GM19455 (cell line): Measurements from ENCODE around the gene SOAT2.
"Not testable (repeated sequence)": the region's sequence is repeated elsewhere in the genome, so short reads cannot be mapped to it uniquely, and the experiment has no call there.

ENCODE experiments used
- ATAC-seq: cut with Tn5 transposase; IDR thresholded peaks from one replicate; pipeline ENCODE4 v1.9.1; 2021; ENCODE audit not compliant: unreplicated experiment

SOAT2 gene

GRCh38 chr12:53101931-53102781 is 1.1 kb upstream of the SOAT2 start:
- no peak for ATAC-seq

- ATAC-seq, result no peak
These were observed 597 bp downstream of the SOAT2 start for GRCh38 chr12:53103860-53104305.

- no peak for ATAC-seq
These were observed 2.0 kb downstream of the SOAT2 start for GRCh38 chr12:53105256-53105655.

- ATAC-seq, result no peak
These were observed 2.6 kb downstream of the SOAT2 start for GRCh38 chr12:53105712-53106439.

- no peak for ATAC-seq
These were observed 3.8 kb downstream of the SOAT2 start for GRCh38 chr12:53107122-53107521.

- not testable (repeated sequence) for ATAC-seq
These were observed 9.1 kb downstream of the SOAT2 start for GRCh38 chr12:53112431-53112830.

- no peak for ATAC-seq
These were observed 9.9 kb downstream of the SOAT2 start for GRCh38 chr12:53113136-53113705.

- ATAC-seq, result no peak
These were observed 10.7 kb downstream of the SOAT2 start for GRCh38 chr12:53113951-53114350.

GRCh38 chr12:53115112-53115890 is 12.0 kb downstream of the SOAT2 start:
- ATAC-seq, result no peak

GRCh38 chr12:53115891-53116648 is 12.8 kb downstream of the SOAT2 start:
- ATAC-seq, result no peak

GRCh38 chr12:53118751-53119300 is 15.5 kb downstream of the SOAT2 start:
- no peak for ATAC-seq

- no peak for ATAC-seq
These were observed 17.6 kb downstream of the SOAT2 start for GRCh38 chr12:53120685-53121525.

GRCh38 chr12:53122961-53123468 is 19.7 kb downstream of the SOAT2 start:
- no peak for ATAC-seq

- no peak for ATAC-seq
These were observed 20.5 kb downstream of the SOAT2 start for GRCh38 chr12:53123578-53124351.

- ATAC-seq, result no peak
These were observed 21.1 kb downstream of the SOAT2 start for GRCh38 chr12:53124352-53124723.

GRCh38 chr12:53127169-53127568 is 23.9 kb downstream of the SOAT2 start:
- no peak for ATAC-seq

GRCh38 chr12:53128780-53129569 is 25.7 kb downstream of the SOAT2 start:
- ATAC-seq, result no peak
